HK-2 (cell line): ENCODE data around the gene NELFE.
"Not testable (repeated sequence)": the region's sequence is repeated elsewhere in the genome, so short reads cannot be mapped to it uniquely, and the experiment has no call there.

Source experiments
- DNase-seq: peaks from one replicate; pipeline ENCODE4 v3.0.0-alpha.2; 2018; ENCODE audit not compliant: unreplicated experiment

NELFE gene

GRCh38 chr6:31949926-31950548 is 8.7 kb downstream of the NELFE start:
- DNase-seq: no peak

- peak; percentile 76 for DNase-seq
Measured at GRCh38 chr6:31948753-31949413, 9.9 kb downstream of the NELFE start.

- DNase-seq: no peak
Measured at GRCh38 chr6:31948306-31948705, 10.5 kb downstream of the NELFE start.

- no peak for DNase-seq
Measured at GRCh38 chr6:31947864-31948263, 10.9 kb downstream of the NELFE start.

GRCh38 chr6:31947070-31947675 is 11.6 kb downstream of the NELFE start:
- no peak for DNase-seq

- DNase-seq: no peak
Measured at GRCh38 chr6:31946370-31946885, 12.3 kb downstream of the NELFE start.

- DNase-seq: peak; percentile 41
Measured at GRCh38 chr6:31945507-31946369, 13.0 kb downstream of the NELFE start, which contains the start of gene CFB. Gene CFB (plus strand): TSS chr6:31946095. CDS start chr6:31946222, 127 bp downstream.

- no peak for DNase-seq
Measured at GRCh38 chr6:31945154-31945506, 13.6 kb downstream of the NELFE start.

- DNase-seq: no peak
Measured at GRCh38 chr6:31943742-31944141, 15.0 kb downstream of the NELFE start.

GRCh38 chr6:31940256-31940664 is 18.5 kb downstream of the NELFE start:
- DNase-seq: no peak

GRCh38 chr6:31935823-31936222 is 22.9 kb downstream of the NELFE start:
- DNase-seq: no peak

- DNase-seq: no peak
Measured at GRCh38 chr6:31935021-31935420, 23.8 kb downstream of the NELFE start.

GRCh38 chr6:31933537-31933936 is 25.2 kb downstream of the NELFE start:
- DNase-seq: no peak

- DNase-seq: not testable (repeated sequence)
Measured at GRCh38 chr6:31932137-31932536, 26.6 kb downstream of the NELFE start.

- no peak for DNase-seq
Measured at GRCh38 chr6:31930962-31931361, 27.8 kb downstream of the NELFE start.

- no peak for DNase-seq
Measured at GRCh38 chr6:31928672-31928939, 30.2 kb downstream of the NELFE start.

- no peak for DNase-seq
Measured at GRCh38 chr6:31927863-31928671, 30.7 kb downstream of the NELFE start.

GRCh38 chr6:31927242-31927862 is 31.4 kb downstream of the NELFE start, which contains the start of gene C2:
Gene C2 (plus strand): TSS chr6:31927717. CDS start chr6:31927753, 36 bp downstream.
- no peak for DNase-seq

- DNase-seq: no peak
Measured at GRCh38 chr6:31922942-31923341, 35.8 kb downstream of the NELFE start.

- DNase-seq: no peak
Measured at GRCh38 chr6:31920811-31921210, 38.0 kb downstream of the NELFE start.
